Heart left ventricle (tissue), 13 donors: ENCODE data around the gene SLC6A4.

ENCODE experiments used
- CTCF ChIP-seq, 12 donors: fragments of 200-600 bp; sonication (generic) in 4 of 12; IDR thresholded peaks; one replicate each; pipeline versions ENCODE4 v1.5.0 to v1.8.0; 2018 to 2022; ENCODE audit warnings: antibody characterized with exemption in 12 of 12, mild to moderate bottlenecking in 5 of 12
- POLR2A ChIP-seq, 2 donors: fragments of 450-650 bp; IDR thresholded peaks; one replicate each; pipeline ENCODE4 v1.6.1; 2017; ENCODE audit warnings: antibody characterized with exemption in 2 of 2, mild to moderate bottlenecking in 2 of 2, moderate library complexity in 2 of 2
- donor health status: ischemic (EF 13 %, LVEDD 7.1; RV severe dilation, severe dysfunction).
- donor health status: DM: no; HTN: yes; CAD: no.
- donor health status: DM: no; HTN: no; CAD: no.
- donor health status: ischemic (EF 25% LVEDD 6.9; RV normal size, moderate dysfunction).
- donor health status: ischemic (EF 25% LVEDD 5.7; RV mildly dilated, moderate dysfunction).
- donor health status: ischemic (EF 35%, LVEDD 5.7; RV mildly dilated, moderate dysfunction).
- donor health status: nonischemic (EF 11% LVEDD 7.7; RV severe dilation, severe dysfunction).
- donor health status: DM: yes; HTN: yes; CAD: no.
- donor health status: PGD.
- donor health status: ischemic (EF 29% LVEDD 5.4; RV normal size, mild dysfunction).
- donor health status: nonischemic (EF 23%, LVEDD 6.1; RV moderate dilation, normal function).

GRCh38 chr17:30174556-30174955 is 60.9 kb downstream of the SLC6A4 start:
- TF ChIP-seq CTCF (IDR thresholded peaks at IDR 0.05): no peak
- no peak for TF ChIP-seq POLR2A (IDR thresholded peaks at IDR 0.05)
